Measurements from ENCODE around the gene ABHD8.

Gene ABHD8

DNA sequence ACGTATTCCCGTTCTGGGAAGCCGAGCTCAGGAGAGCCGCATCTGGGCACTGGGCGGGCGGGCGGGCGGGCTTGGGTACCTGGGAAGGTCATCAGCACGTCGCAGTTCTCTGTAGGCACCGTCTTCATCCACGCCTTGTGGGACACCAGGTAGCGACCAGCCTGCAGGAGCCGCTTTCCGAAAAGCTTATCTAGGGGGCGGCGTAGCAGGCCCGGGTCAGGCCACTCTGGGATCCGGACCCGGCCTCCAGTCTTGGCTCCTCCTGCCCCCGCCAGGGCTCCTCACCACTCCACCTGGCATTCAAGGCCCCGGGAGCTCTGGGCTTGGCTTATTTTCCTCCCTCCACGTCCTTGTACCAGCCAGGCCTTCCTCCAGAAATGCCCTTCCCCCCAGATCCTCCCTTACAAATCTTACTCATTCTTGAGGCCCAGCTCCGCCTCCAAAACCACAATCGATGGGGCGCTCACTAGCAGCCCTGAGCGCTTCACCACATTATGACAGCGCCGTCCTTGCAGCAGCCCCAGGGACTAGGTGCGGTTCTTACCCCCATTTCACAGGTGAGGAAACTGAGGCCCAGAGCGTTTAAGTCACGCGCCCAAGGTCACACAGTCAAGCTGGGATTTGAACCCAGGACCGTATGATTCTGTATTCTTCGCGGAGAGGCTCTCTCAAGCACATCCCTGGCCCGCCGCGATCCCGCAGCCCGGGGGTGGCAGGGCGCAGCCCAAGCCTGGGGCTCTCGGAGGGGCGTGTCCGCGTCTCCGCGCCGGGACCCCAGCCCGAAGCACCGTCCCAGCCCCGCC lies 30.6 kb upstream of the ABHD8 start:
- peak; percentile 24 for DNase-seq

DNA sequence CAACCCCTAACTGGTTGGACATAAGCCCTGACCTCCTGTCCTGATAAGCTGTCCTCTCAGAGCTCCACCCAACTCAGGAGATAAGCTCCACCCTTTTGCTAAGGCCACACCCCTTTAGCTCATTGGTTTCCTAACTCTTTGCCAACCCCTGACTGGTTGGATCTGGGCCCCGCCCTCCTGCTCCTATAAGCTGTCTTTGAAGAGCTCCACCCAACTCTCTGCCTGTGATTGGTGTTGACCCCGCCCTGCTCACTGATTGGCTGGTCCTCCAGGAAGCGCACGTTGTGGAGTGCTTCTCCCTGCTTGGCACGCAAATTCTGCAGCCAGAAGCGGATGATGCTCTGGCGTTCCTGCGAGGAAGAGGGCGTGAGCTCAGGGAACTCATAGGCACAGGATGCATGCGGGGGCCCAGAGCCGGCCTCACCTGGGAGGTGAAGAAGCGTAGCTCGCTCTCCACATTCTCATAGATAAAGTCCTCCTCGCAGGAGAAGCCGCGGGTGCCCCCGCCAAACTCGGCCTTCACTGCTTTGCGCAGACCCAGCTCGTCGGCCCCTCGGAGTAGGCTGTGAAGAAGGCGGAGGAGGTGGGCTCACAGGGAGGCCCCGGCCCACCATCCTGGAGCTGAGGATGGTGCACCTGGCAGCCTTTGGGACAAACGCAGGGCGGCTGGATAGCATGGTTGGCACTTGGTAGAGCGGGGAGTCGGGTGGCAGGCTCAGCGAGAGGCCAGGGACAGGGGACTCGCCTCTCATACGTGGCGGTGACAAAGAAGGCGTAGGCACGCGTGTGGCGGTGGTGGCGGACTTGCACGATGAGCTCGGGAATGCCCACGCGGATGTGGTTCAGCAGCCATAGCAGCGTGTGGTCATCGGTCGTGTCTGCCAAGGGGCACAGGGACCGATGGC lies 29.7 kb upstream of the ABHD8 start:
- DNase-seq, result peak; percentile 18

DNA sequence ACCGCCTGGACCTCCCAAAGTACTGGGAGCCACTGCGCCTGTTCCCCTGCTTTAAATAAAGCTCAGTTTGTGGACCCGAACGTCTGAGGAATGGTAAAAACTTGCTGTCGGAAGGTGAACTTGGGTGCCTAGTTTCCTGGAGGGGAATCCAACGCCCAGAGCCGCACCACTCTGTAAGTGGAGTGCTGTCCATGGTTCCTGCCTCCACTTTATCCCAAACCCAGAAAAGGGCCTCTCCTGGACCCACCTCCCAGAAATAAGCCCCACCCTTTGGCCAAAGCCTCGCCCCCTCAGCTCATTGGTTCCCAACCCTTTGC lies 29.1 kb upstream of the ABHD8 start:
- DNase-seq, result no peak

DNA sequence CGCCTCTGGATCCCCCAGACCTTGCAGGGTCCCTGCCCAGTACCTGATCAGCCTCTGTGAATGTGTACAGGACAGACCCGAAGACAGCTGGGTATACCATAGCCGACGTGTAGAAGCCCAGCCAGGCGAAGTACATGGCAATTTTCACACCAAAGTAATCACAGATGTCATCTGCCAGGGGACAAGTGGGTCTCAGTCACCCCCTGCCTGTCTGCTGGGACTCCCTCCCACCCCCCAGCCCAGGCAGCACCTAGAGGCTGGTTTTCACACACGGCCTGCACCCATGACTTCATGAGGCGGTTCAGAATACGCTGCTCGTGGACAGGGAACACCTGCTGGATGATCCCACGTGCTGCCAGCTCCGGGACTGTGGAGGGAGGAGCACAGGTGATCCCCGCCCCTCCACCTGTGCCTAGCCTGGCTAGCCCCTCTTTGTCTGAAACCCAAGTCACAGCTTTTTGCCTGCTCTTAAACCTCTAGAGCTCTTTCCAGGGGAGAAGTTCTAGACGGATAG lies 27.9 kb upstream of the ABHD8 start:
- no peak for DNase-seq

DNA sequence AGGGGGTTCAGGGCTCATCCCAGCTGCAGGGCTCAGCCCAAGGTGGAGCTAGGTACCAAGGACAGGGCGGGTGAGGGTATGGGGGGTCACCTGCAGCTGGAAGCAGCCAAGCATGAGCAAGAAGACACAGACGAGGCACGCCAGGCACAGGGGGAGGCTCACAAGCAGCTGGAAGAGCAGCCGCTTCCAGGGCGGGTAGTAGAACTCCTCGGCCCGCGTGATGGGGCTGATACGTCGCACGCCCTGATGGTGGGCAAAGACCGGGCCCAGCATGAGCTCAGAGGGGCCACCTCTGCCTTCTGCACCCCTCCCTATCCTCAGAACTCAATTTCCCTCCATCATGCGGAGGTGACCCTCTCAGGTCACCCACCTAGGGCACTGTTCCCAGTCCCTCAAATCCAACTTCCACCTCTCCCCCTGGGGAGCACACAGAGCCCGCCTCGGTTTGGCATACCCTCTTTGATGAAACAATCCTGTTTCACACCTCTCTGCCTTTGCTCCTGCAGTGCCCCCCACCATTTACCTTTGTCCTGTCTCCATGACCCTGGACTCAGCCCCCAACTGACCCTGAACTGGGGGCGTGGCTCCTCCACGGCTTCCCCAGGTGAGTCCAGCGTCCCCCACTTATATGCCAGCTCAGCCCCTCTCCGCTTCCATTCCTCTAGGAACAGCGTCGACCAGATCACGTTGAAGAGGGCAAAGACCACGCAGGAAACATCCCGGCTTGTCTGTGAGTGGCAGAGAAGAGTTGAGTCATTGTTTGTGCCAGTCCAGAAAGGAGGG lies 27.2 kb upstream of the ABHD8 start:
- no peak for DNase-seq

DNA sequence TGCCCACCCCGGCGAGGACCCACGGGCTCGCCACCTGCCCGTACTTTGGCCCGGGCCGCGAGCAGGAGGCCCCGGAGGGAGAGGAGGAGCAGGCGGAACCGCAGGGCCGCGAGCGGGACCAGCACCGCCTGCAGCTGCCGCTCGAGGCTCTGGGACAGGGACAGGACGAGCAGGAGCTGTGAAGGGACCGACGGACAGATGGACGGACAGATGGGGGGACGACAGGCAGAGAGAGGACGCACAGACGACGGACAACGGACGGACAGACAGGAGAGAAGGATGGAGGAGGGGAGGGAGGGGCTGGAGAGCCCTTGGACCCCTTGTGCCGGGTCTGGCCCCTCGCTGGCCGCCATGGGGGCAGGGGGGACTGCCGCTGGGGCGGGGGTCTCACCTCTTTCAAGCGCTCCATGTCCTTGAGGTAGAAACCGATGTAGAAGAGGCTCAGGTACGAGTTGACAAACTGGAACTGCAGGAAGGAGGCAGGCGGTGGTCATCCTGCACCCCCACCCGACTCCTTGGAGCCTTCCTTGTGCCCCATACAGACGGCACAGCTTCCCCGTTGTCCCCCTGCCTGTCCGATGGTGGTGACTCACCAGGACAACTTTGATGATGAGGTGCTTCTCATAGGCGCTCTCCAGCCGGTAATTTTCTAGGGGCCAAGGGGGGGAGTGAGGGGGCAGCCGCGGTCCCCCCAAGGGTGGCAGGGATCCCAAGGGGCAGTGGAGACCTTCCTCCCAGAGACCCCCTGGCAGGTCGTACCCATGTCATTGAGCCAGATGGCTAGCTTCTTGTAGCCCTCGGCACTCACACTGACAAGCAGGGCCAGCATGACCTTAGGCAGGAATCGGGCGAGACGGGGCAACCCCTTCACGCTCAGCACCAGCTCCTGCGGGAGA lies 26.4 kb upstream of the ABHD8 start:
- no peak for DNase-seq

DNA sequence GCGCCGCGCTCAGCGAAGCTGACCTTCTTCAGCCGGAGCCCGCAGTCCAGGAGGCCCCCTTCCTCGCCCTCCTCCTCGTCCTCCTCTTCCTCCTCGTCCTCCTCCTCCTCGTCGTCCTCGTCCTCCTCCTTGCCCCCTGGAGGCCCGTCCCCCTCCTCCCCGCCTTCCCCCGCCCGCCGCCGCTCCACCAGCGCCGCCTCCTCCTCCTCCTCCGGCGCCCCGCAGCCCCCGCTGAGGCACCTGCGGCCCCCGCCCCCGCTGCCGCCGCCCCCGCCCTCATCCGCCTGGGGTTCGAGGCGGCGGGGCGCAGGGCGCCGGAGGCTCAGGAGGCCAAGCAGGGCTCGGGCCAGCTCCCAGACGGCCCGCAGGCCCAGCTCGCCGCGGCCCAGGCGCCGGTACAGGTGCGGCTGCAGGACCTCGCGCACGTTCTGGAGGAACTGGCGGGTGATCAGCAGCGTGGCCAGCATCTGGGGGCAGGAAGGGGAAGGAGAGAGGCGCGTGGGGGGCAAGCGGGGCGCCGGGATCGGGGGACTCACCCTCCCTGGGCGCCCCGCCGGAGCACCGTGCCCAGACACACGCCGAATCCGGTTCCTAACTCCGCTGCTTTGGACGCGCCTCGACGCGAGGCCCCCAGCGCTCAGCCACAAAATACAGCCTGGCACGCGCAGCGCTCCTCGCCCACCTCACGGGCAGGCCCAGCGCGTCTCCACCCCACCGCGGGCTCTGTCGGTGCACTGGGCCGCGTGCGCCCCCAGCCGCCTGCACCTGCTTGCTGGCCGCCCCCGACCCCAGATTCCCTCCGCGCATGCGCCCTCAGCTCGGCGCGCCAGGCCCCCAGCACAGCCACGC lies 25.5 kb upstream of the ABHD8 start:
- no peak for DNase-seq

DNA sequence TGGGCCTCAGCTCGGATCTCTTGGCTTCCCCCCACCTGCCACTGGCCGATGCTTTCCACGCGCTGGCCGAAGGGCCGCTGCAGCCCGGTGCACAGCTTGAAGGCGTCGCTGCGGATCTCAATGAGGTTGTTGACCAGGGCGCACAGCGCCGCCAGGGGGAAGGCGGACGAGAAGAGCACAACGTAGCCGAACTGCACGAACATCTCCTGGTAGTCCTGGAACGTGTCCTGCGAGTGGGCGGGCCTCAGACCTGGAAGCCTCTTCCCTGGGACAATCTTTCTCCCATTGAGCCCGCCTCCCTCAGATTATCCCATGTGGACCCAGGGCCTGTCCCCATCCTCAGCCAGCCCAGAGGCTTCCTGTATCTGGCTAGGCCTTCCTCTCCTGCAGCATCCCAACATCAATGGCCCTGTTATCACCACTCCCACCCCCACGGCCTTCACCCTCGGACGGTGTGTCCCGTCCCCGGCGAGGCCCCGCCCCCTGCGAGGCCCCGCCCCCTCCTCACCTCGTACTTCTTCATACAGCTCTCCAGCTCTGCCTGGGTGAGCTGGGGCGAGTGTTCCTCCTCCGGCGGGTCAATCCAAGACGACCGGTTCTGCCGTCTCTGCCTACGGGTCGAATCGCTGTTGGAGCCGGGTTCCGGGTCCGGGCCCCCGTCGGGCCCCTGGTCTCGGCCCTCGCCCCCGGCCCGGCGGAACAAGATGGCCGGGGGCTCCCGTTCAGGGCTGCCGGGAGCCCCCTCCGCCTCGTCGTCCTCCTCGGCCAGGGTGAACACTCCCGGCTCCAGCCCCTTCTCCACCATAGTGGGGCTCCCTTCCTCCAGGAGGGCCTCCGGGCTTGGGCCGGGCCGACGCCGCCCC lies 24.7 kb upstream of the ABHD8 start:
- DNase-seq, result no peak

DNA sequence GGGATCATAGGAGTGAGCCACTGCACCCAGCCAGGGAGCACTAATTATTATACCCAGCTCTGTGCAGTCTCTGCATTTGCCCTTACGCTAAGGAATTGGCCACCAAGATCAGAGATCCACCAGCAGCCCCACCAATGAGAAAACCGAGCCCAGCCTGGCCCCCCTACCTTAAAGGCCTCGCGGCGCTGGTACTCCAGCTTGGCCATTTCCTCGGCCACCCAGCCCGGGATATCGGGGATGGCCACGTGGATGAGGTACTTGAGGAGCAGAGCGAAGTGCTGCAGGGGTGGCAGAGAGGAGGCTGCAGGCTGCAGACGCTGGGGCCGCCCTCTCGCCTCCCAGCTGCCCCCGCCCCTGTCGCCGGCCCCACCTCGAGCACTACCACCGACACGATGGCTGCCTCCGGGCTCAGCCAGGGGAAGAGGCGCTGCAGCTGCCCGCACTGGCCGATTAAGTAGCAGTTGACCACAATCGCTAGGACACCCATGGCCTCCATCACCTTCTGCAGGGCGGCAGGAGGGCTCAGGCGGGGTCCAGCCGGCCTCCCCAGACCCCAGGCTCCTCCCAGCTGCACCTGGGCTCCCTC lies 23.9 kb upstream of the ABHD8 start:
- no peak for DNase-seq

DNA sequence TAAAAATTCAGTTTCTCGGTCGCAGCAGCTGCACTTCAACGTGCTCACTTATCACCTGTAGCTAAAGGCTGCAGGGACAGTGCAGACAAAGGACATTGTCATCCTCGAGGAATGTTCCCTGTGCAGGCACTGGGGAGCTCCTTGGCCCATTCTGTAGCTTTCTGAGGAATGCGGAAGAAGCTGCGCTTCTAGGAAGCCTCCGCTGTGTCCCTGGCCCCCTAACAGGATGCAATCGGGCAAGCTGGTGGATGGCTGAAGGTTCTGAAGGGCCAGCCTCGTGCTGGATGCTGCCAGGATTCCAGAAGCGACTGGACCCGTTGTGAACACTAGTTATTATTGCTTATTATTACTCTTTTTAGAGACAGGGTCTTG lies 23.4 kb upstream of the ABHD8 start:
- DNase-seq, result no peak

DNA sequence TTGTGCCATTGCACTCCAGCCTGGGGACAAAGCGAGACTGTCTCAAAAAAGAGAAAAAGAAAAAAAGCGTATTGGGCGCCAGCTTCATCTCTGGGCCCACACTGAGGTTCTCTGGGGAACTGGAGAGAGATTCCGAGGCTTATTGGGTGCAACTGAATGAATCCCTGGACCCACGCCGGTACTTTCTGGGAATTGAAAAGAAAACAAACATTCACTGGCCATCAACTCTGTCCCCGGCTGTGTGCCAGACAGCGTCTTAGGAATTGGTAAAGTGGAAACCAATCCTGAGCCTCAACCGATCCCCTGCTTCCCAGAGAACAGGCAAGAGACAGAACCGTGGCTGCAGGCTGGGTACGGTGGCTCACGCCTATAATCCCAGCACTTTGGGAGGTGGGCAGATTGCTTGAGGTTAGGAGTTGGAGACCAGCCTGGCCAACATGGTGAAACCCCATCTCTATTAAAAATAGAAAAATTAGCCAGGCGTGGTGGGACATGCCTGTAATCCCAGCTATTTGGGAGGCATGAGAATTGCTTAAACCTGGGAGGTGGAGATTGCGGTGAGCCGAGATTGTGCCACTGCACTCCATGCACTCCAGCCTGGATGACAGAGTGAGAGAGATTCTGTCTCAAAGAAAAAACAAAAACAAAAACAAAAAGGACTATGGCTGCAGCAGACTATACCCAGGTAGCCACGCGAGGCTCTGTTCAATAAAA lies 22.8 kb upstream of the ABHD8 start:
- no peak for DNase-seq

DNA sequence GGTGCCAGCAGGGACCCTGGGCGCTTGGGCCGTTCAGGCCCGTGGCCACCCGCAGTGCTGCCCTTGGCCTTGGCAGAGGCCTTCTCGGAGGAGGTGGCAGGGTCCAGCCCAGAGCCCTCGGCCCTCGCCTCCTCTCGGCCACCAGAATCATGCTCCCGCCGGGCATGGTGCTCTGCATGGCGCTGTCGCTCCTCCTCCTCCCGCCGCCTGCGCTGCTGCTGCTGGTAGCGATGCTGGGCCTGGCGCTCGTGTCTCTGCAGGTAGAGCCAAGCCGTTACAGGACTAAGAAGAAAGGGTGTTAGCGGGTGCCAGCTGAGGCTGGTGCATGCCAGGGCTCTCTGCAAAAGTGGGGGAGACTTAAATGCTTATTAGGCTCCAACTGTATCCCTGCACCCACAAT lies 21.9 kb upstream of the ABHD8 start:
- DNase-seq, result no peak

DNA sequence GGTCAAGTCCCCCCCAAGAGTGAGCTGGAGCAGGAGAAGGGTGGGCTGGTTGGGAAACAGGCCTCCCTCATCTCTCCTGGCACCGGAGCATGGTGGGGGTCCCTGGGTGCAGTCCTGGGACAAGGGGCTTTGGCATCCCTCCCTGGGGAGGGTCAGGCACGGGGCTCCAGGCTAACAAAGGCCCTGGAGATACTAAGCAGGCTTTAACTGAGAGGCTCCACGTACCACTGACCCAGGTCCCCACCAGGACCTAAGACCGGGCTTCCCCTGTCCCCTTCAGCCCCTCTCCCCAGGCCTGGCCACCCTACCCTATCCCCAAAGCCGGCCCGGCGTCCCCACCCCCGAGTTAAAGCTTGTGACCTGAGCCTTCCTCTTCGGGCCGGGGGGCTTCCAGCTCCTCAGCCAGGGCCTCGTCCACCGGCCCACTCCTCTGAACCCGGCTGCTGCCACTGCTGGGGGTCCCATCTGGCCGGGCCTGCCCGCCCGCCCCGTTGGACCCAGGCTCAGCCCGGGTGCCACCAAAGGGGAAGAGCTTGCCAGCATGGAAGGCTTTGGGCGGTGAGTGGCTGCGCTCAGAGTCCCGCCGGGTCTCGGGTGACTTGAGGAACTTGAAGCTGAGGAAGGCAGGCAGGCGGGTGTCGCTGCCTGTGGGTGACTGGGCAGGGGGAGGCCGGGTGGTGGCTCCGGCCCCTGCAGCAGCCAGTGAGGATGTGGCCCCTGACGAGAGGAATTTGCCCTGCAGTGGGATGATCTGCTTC lies 21.3 kb upstream of the ABHD8 start:
- no peak for DNase-seq

DNA sequence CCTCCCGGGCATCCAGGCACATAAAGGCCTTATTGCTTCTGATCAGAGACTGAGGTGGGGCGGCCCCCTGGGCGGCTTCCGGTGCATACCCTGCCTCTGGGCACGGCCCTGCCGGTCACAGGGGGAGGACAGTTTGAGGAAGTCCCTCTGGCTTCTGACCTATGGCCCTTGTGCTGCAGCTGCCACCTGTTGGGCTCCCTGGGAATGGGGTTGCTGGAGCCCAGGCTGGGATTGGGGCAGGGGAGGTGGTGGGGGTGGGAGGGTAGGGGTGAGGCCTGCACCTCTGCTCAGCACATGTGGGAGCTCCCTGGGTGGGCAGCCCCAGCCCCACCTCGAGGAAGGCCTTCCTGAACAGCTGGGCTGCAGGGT lies 20.7 kb upstream of the ABHD8 start:
- DNase-seq, result no peak

DNA sequence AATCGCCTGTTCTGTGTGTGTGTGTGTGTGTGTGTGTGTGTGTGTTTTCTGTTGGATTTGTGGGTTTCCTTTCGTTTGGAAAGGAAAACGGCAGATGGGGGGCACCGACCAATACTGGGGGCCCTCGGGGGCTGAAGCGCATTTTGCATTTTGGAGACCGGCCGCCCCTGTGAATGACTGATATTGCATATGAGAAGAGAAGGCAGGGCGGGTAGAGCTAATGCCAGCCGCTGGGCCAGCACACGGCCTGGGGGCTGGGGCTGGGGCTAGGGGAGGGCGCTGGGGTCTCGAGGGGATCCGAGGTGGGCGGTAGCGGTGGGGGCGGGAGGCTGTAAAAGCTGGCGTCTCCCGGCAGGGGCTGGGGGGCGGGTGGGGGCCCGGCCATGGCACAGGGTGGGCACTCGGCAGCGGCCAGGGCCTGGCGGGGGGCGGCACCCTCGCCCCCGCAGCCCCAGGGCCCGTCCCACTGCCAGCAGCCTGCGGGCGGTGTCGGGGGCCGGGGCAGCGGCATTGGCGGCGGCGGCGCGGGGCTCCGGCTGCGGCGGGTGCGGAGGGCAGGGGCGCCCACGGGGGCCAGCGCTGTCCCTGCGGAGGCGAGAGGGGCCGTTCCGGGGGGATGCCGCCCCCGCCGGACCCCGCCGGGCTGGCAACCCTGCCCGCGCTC lies 20.2 kb upstream of the ABHD8 start:
- DNase-seq, result no peak

DNA sequence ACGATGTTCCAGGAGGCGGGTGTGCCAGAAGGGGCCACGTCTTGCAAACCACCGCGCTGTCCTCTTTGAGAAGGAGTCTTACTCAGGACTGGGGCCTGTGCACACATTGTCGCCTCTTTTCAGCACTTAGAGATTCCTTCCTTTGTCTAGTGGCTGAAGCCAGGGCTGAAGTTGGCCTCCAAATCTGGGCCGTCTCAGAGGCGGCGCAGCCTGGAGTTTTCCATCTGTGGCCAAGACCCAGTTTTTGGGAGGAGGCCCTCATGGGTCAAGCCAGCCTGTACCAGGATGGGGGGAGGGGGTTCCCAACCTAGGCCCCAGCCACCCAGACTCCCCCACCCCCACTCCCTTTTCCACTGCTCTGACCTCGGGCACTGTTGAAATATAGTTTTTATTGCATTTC lies 19.6 kb upstream of the ABHD8 start:
- no peak for DNase-seq

DNA sequence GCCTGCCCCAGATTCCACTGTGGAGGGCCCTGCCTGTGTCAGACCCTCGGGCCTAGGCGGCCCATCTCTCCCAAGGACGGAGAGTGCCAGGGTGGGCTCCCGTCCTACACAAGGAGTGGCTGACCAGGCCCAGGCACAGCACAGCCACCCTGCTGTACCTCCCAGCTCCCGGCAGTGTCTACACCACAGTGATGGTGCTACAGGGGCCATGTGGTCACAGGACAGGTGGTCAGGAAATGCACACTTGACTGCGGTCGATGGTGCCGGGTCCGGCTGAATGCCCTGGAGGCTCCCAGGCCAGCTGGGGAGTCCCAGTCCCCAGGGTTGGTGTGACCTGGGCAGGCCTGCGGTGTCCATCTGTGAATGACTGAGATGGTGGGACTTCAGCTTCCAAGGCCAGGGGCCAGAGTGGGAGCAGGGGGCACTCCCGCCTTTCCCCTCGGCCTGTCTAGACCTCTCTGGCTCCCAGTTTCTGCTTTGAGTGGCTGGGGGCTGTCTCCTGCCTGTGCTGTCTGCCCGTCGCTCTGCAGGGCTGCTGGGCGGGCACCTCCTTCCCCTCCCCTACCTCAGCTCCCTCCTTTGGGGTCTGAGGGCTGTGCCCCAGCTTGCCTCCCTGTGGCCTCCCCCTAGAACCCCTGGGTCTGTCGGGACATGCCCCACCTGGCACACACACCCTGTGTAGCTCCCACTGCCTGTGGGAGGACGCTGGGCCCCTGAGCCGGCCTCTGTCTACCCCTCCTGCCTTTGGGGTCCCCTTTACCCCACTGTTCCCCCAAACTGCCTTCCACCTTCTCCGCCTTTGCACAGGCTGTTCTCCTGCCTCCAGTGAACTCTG lies 18.6 kb upstream of the ABHD8 start:
- DNase-seq, result no peak

Measured in GF-D8 (cell line).